Spleen (tissue), 7 donors: Measurements from ENCODE around the gene HP.

ENCODE experiments used
- CTCF ChIP-seq, 11 experiments: fragments of 200-600 bp in 7 of 11; fragments of 450-650 bp in 4 of 11; sonication (generic) in 4 of 11; IDR thresholded peaks in 8 of 11; conservative IDR thresholded peaks in 3 of 11; 1 replicate in 7 of 11; 2 replicates in 4 of 11; pipeline versions ENCODE4 v1.4.0 to v1.8.0; 2016 to 2021; ENCODE audit warnings: antibody characterized with exemption in 11 of 11, inconsistent platforms in 4 of 11, mild to moderate bottlenecking in 1 of 11
- POLR2A ChIP-seq, 3 donors: fragments of 450-650 bp; IDR thresholded peaks; one replicate each; pipeline ENCODE4 v1.5.1; 2017; ENCODE audit warnings: antibody characterized with exemption in 3 of 3, mild to moderate bottlenecking in 1 of 3
- POLR2AphosphoS5 ChIP-seq, 3 donors: sonication (generic); formaldehyde crosslinking; IDR thresholded peaks; one replicate each; pipeline ENCODE4 v1.5.1; 2017; ENCODE audit warnings: antibody characterized with exemption in 3 of 3
- donor health status: DM: no; HTN: no; CAD: no; lungs with moderate emphysema.
- donor health status: DM: no; HTN: no; CAD: no.
- donor health status: DM: no; HTN: no; CAD: no.

DNA sequence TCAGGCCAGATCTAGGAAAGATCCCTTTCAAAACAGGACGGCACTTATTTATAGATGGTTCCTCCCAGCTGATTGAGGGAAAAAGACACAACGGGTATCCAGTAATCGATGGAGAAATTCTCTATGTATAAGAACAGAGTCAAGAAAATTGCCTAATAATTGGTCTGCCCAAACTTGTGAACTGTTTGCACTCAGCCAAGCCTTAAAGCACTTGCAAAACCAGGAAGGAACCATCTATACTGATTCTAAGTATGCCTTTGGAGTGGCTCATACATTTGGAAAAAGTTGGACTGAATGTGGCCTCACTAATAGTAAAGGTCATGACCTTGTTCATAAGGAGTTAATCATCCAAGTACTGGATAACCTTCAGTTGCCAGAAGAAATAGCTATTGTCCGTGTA lies 14.6 kb downstream of the HP start:
- TF ChIP-seq CTCF (IDR thresholded peaks at IDR 0.05 in 8 of 11, conservative IDR thresholded peaks at IDR 0.05 in 3 of 11) (no peak), POLR2AphosphoS5 (IDR thresholded peaks at IDR 0.05) (no peak), POLR2A (IDR thresholded peaks at IDR 0.05) (no peak)
